ENCODE results near the gene RAVER2. TPM values are rescaled to one million over a fixed set of nuclear protein-coding genes. Genes with fewer than 3 reads are reported as not detected.
A peak's percentile ranks its signal among the peaks of the same experiment; 100 is the strongest.

Gene RAVER2
- total RNA-seq, 1 experiment from 2014 or later, result 13.3 TPM

GRCh38 chr1:64861611-64862010 lies 116.7 kb downstream of the RAVER2 start:
- no peak overlapping the region for H3K18ac ChIP-seq (ENCODE audit: insufficient read length, low read depth, low read length)
- no CpG with 5 or more reads among the region's 4 CpGs for WGBS (ENCODE audit: extremely low coverage, insufficient read length, low lambda C conversion rate)
- H3K4me1 Mint-ChIP-seq, result peaks cover 9 to 12% of the 10 kb centered on the region in 2 experiments
- no peak overlapping the region for H3K14ac ChIP-seq (ENCODE audit: insufficient read depth, low read length)
- H3K4me2 ChIP-seq (ENCODE audit: insufficient read depth, insufficient read length, low read length), result no peak overlapping the region
- H2AK5ac ChIP-seq (ENCODE audit: insufficient read length, low read length), result no peak overlapping the region
- no peak overlapping the region for H4K8ac ChIP-seq (replicated peaks; ENCODE audit: insufficient read length, low read depth, low read length)
- H3K9me3 Mint-ChIP-seq, result no peaks in the 10 kb centered on the region
- H4K20me1 ChIP-seq (ENCODE audit: control insufficient read depth, insufficient read depth, insufficient read length), result no peaks in the 10 kb centered on the region
- no peak overlapping the region for H3K27ac ChIP-seq (ENCODE audit: insufficient read length, low read depth, low read length)
- H3K27ac Mint-ChIP-seq, result 0 out of 7 replicates have a peak overlapping the region, but pooled peaks of 1 of the 3 experiments have one; percentile 3
- H2BK120ac ChIP-seq (ENCODE audit: low read depth, low read length, poor library complexity, severe bottlenecking), result no peak overlapping the region
- no peaks in the 10 kb centered on the region for H3K23me2 ChIP-seq (ENCODE audit: insufficient read length, low read depth, low read length, poor library complexity, severe bottlenecking)
- no peak overlapping the region for H2BK20ac ChIP-seq (ENCODE audit: low read depth, low read length, poor library complexity, severe bottlenecking)
- H2BK5ac ChIP-seq (ENCODE audit: insufficient read length, low read length), result no peak overlapping the region
- no peak overlapping the region for H4K91ac ChIP-seq (ENCODE audit: insufficient read length, low read depth, low read length)
- H3K9me3 ChIP-seq (ENCODE audit: control insufficient read depth, low read depth, low read length), result no peaks in the 10 kb centered on the region
- peak; percentile 72 for TF ChIP-seq CTCF (conservative IDR thresholded peaks at IDR 0.05)
- H3K4ac ChIP-seq (ENCODE audit: low read depth, low read length), result no peak overlapping the region
- H3K36me3 Mint-ChIP-seq (ENCODE audit: insufficient read depth in 1 of 3, low read depth in 3 of 3), result peaks cover 4 to 17% (median 11%) of the 10 kb centered on the region in 3 experiments; a peak in 5 of 7 replicates
- no peaks in the 10 kb centered on the region for H3K79me2 ChIP-seq (ENCODE audit: insufficient read depth, low read length)
- no peak overlapping the region for H3T11ph ChIP-seq (ENCODE audit: low read length)
- no peak overlapping the region for H3K23ac ChIP-seq (ENCODE audit: insufficient read length, low read depth, low read length)
- H3K4me1 ChIP-seq (ENCODE audit: insufficient read depth, low read length), result no peaks in the 10 kb centered on the region
- H4K5ac ChIP-seq (ENCODE audit: insufficient read length, low read depth, low read length), result no peak overlapping the region
- no peak overlapping the region for H3K56ac ChIP-seq (ENCODE audit: insufficient read length, low read depth, low read length)
- H3K27me3 ChIP-seq (ENCODE audit: insufficient read depth, low read length), result no peaks in the 10 kb centered on the region
- H3K79me1 ChIP-seq (ENCODE audit: insufficient read depth, low read depth, low read length, poor library complexity, severe bottlenecking), result no peaks in the 10 kb centered on the region
- H3K9ac ChIP-seq (ENCODE audit: extremely low read depth, insufficient read length, low read length), result no peak overlapping the region
- H2AFZ ChIP-seq (ENCODE audit: low read length), result no peak overlapping the region
- no peaks in the 10 kb centered on the region for H3K27me3 Mint-ChIP-seq (ENCODE audit: low read depth)
- no peak overlapping the region for H2BK15ac ChIP-seq (ENCODE audit: low read depth, low read length)
- no peak overlapping the region for H3K4me3 Mint-ChIP-seq
- H2BK12ac ChIP-seq (ENCODE audit: insufficient read length, low read depth, low read length), result no peak overlapping the region
- DNase-seq, result peak; percentile 83

All from H9 (cell line).